Neuronal stem cell (in vitro differentiated cells): ENCODE measurements around the gene OR14A2.
"Not testable (repeated sequence)": the region's sequence is repeated elsewhere in the genome, so short reads cannot be mapped to it uniquely, and the experiment has no call there.

Source experiments
- DNase-seq: peaks from one replicate; pipeline ENCODE4 v3.0.0-alpha.2; 2013; ENCODE audit warnings: low spot score
- H2AFZ ChIP-seq: one replicate; pipeline ENCODE4 v1.6.1; 2013; ENCODE audit warnings: mild to moderate bottlenecking, low read length, inconsistent platforms
- H2AK5ac ChIP-seq: 2 replicates; pipeline ENCODE4 v1.6.1; 2013; ENCODE audit warnings: low read depth, mild to moderate bottlenecking, inconsistent platforms, low read length, moderate library complexity, mixed read lengths
- H2BK120ac ChIP-seq: 2 replicates; pipeline ENCODE4 v1.6.1; 2013; ENCODE audit warnings: low read depth, mild to moderate bottlenecking, inconsistent platforms, low read length, moderate library complexity, mixed read lengths
- H2BK12ac ChIP-seq: one replicate; pipeline ENCODE4 v1.6.1; 2013; ENCODE audit warnings: low read length, inconsistent platforms
- H2BK15ac ChIP-seq: 2 replicates; pipeline ENCODE4 v1.6.1; 2013; ENCODE audit warnings: mild to moderate bottlenecking, low read length, inconsistent platforms, mixed read lengths
- H2BK5ac ChIP-seq: one replicate; pipeline ENCODE4 v1.6.1; 2013; ENCODE audit warnings: inconsistent platforms, mild to moderate bottlenecking, low read length, moderate library complexity
- H3K14ac ChIP-seq: one replicate; pipeline ENCODE4 v1.6.1; 2013; ENCODE audit warnings: low read length, inconsistent platforms
- H3K18ac ChIP-seq: 2 replicates; pipeline ENCODE4 v1.6.1; 2013; ENCODE audit warnings: low read length, inconsistent platforms
- H3K23ac ChIP-seq: 2 replicates; pipeline ENCODE4 v1.6.1; 2013; ENCODE audit warnings: low read depth, mild to moderate bottlenecking, mixed read lengths, low read length, inconsistent platforms; ENCODE audit not compliant: poor library complexity
- H3K27ac ChIP-seq: replicated peaks from 3 replicates; pipeline ENCODE4 v1.5.1; 2013; ENCODE audit warnings: low read length, inconsistent platforms
- H3K27me3 ChIP-seq, 3 experiments: 2 replicates each; pipeline ENCODE4 v1.6.1; 2013; ENCODE audit warnings: low read length in 3 of 3, mild to moderate bottlenecking in 2 of 3, inconsistent platforms in 1 of 3, low read depth in 1 of 3, mixed read lengths in 1 of 3, moderate library complexity in 1 of 3; ENCODE audit not compliant: control insufficient read depth in 3 of 3, insufficient read depth in 3 of 3
- H3K36me3 ChIP-seq, 2 donors: replicated peaks in 1 of 2; 2 replicates each; pipeline ENCODE4 v1.6.1; 2013; ENCODE audit warnings: low read length in 2 of 2; ENCODE audit not compliant: control insufficient read depth in 2 of 2, insufficient read depth in 2 of 2
- H3K4ac ChIP-seq: 2 replicates; pipeline ENCODE4 v1.6.1; 2013; ENCODE audit warnings: inconsistent platforms, mild to moderate bottlenecking, low read length, moderate library complexity
- H3K4me1 ChIP-seq, 2 donors: 1 replicate in 1 of 2; 2 replicates in 1 of 2; pipeline ENCODE4 v1.6.1; 2013; ENCODE audit warnings: low read length in 2 of 2, low read depth in 1 of 2; ENCODE audit not compliant: control insufficient read depth in 2 of 2, insufficient read depth in 1 of 2
- H3K4me2 ChIP-seq: one replicate; pipeline ENCODE4 v1.6.1; 2013; ENCODE audit warnings: mild to moderate bottlenecking, low read length, inconsistent platforms; ENCODE audit not compliant: insufficient read depth, poor library complexity, severe bottlenecking
- H3K4me3 ChIP-seq, 2 donors: 2 replicates each; pipeline ENCODE4 v1.5.1; 2013; ENCODE audit warnings: low read length in 2 of 2, mild to moderate bottlenecking in 2 of 2, inconsistent platforms in 1 of 2, moderate library complexity in 1 of 2
- H3K79me1 ChIP-seq: one replicate; pipeline ENCODE4 v1.6.1; 2013; ENCODE audit warnings: low read depth, mild to moderate bottlenecking, inconsistent platforms, low read length, moderate library complexity
- H3K9ac ChIP-seq: one replicate; pipeline ENCODE4 v1.6.1; 2013; ENCODE audit warnings: mild to moderate bottlenecking, low read depth, low read length, inconsistent platforms; ENCODE audit not compliant: poor library complexity
- H3K9me3 ChIP-seq, 2 donors: replicated peaks in 1 of 2; 2 replicates each; pipeline versions ENCODE3 to v1.6.1; 2013; ENCODE audit warnings: low read length in 2 of 2, mild to moderate bottlenecking in 2 of 2, inconsistent platforms in 1 of 2, low read depth in 1 of 2, mixed read lengths in 1 of 2, moderate library complexity in 1 of 2; ENCODE audit not compliant: control insufficient read depth in 2 of 2, insufficient read depth in 1 of 2
- H4K8ac ChIP-seq: one replicate; pipeline ENCODE4 v1.6.1; 2013; ENCODE audit warnings: low read depth, mild to moderate bottlenecking, inconsistent platforms, low read length, moderate library complexity
- H4K91ac ChIP-seq: one replicate; pipeline ENCODE4 v1.6.1; 2013; ENCODE audit warnings: low read length, low read depth, mild to moderate bottlenecking, inconsistent platforms; ENCODE audit not compliant: poor library complexity
- WGBS, 2 donors: extraction: QIAGEN DNeasy Blood & Tissue Kit; methylation state at CpG; one replicate each; pipeline ENCODE4 v1.1.7; 2013; ENCODE audit warnings: missing lambda C conversion rate in 2 of 2, mixed read lengths in 1 of 2; ENCODE audit not compliant: insufficient read length in 2 of 2, insufficient replicate concordance in 1 of 2; ENCODE audit errors: extremely low coverage in 2 of 2; 5-methylcytosine and 5-hydroxymethylcytosine counted together

Gene OR14A2

GRCh38 chr1:247754311-247754710, 6.4 kb upstream of the OR14A2 start:
- H2AFZ ChIP-seq, H2BK120ac ChIP-seq, H3K79me1 ChIP-seq, H2BK15ac ChIP-seq, H2BK5ac ChIP-seq, H3K27me3 ChIP-seq, H3K27ac ChIP-seq, H3K9me3 ChIP-seq, DNase-seq, H2AK5ac ChIP-seq, H3K4ac ChIP-seq, H3K4me3 ChIP-seq, H3K36me3 ChIP-seq, H4K8ac ChIP-seq, H3K9ac ChIP-seq, H3K4me2 ChIP-seq, H3K4me1 ChIP-seq, H3K18ac ChIP-seq, H4K91ac ChIP-seq, H2BK12ac ChIP-seq, H3K14ac ChIP-seq, H3K23ac ChIP-seq: not testable (repeated sequence)
- whole genome bisulfite sequencing, 2 donors: no CpG with 5 or more reads among the region's 1 CpG

- no peak overlapping the region for H2AFZ ChIP-seq
- no peak overlapping the region for H2AK5ac ChIP-seq
- H2BK120ac ChIP-seq: no peak overlapping the region
- DNase-seq: no peak
- no peak overlapping the region for H3K18ac ChIP-seq
- peaks cover 0 to 6% of the 10 kb centered on the region in 2 donors for H3K9me3 ChIP-seq
- H3K79me1 ChIP-seq: no peaks in the 10 kb centered on the region
- H3K4me1 ChIP-seq: no peaks in the 10 kb centered on the region
- no CpG with 5 or more reads among the region's 1 CpG for WGBS, 2 donors
- no peak overlapping the region for H3K4me3 ChIP-seq
- no peak overlapping the region for H4K91ac ChIP-seq
- no peak overlapping the region for H2BK12ac ChIP-seq
- H3K27ac ChIP-seq: no peak overlapping the region
- H3K36me3 ChIP-seq: no peaks in the 10 kb centered on the region
- H2BK15ac ChIP-seq: no peak overlapping the region
- H3K9ac ChIP-seq: no peak overlapping the region
- H3K4ac ChIP-seq: no peak overlapping the region
- H3K23ac ChIP-seq: no peak overlapping the region
- H3K4me2 ChIP-seq: no peak overlapping the region
- H2BK5ac ChIP-seq: no peak overlapping the region
- no peak overlapping the region for H3K14ac ChIP-seq
- no peak overlapping the region for H4K8ac ChIP-seq
- no peaks in the 10 kb centered on the region for H3K27me3 ChIP-seq
Measured at GRCh38 chr1:247749870-247750269, 1.9 kb upstream of the OR14A2 start.

- no peak for DNase-seq
- H3K36me3 ChIP-seq: no peaks in the 10 kb centered on the region
- peaks cover 0 to 6% of the 10 kb centered on the region in 2 donors for H3K9me3 ChIP-seq
- no peak overlapping the region for H3K14ac ChIP-seq
- no peak overlapping the region for H2AK5ac ChIP-seq
- no peaks in the 10 kb centered on the region for H3K79me1 ChIP-seq
- no peak overlapping the region for H2AFZ ChIP-seq
- H4K91ac ChIP-seq: no peak overlapping the region
- H3K4ac ChIP-seq: no peak overlapping the region
- H2BK5ac ChIP-seq: no peak overlapping the region
- no peaks in the 10 kb centered on the region for H3K27me3 ChIP-seq
- H2BK15ac ChIP-seq: no peak overlapping the region
- no peak overlapping the region for H3K9ac ChIP-seq
- H2BK120ac ChIP-seq: no peak overlapping the region
- no peak overlapping the region for H3K4me3 ChIP-seq
- no CpG with 5 or more reads among the region's 7 CpGs for WGBS, 2 donors
- no peak overlapping the region for H3K23ac ChIP-seq
- H4K8ac ChIP-seq: no peak overlapping the region
- H3K4me2 ChIP-seq: no peak overlapping the region
- no peak overlapping the region for H2BK12ac ChIP-seq
- no peak overlapping the region for H3K27ac ChIP-seq
- H3K18ac ChIP-seq: no peak overlapping the region
- H3K4me1 ChIP-seq: no peaks in the 10 kb centered on the region
Measured at GRCh38 chr1:247747616-247748015, 325 bp downstream of the OR14A2 start.

GRCh38 chr1:247746391-247746935, 1.5 kb downstream of the OR14A2 start:
- Histone ChIP-seq H2AFZ (no peak overlapping the region), H3K4me3 (no peak overlapping the region), H3K9me3 (peaks cover 0 to 6% of the 10 kb centered on the region in 2 donors), H3K23ac (no peak overlapping the region), H3K36me3 (no peaks in the 10 kb centered on the region), H2BK12ac (no peak overlapping the region), H4K8ac (no peak overlapping the region), H4K91ac (no peak overlapping the region), H3K4me1 (no peaks in the 10 kb centered on the region), H3K79me1 (no peaks in the 10 kb centered on the region), H2AK5ac (no peak overlapping the region), H3K27me3 (no peaks in the 10 kb centered on the region), H3K4ac (no peak overlapping the region), H3K14ac (no peak overlapping the region), H3K18ac (no peak overlapping the region), H2BK120ac (no peak overlapping the region), H3K4me2 (no peak overlapping the region), H3K9ac (no peak overlapping the region), H3K27ac (no peak overlapping the region), H2BK5ac (no peak overlapping the region), H2BK15ac (no peak overlapping the region)
- no peak for DNase-seq
- no CpG with 5 or more reads among the region's 3 CpGs for WGBS, 2 donors
